ENCODE measurements around the gene OSM.

- TF ChIP-seq CTCF (tag by site-specific recombination; IDR thresholded peaks at IDR 0.05), result no peak
- TF ChIP-seq ZNF433 (tag by site-specific recombination; IDR thresholded peaks at IDR 0.05; ENCODE audit: low read depth), result no peak
- TF ChIP-seq ZNF23 (tag by site-specific recombination; IDR thresholded peaks at IDR 0.05; ENCODE audit: borderline replicate concordance), result no peak
- no peak for TF ChIP-seq BCL11A (tag by site-specific recombination; IDR thresholded peaks at IDR 0.05; ENCODE audit: low read depth)
- no peak for TF ChIP-seq ZBTB7A (tag by site-specific recombination; IDR thresholded peaks at IDR 0.05; ENCODE audit: low read depth)
These were observed 38.9 kb upstream of the OSM start for GRCh38 chr22:30305519-30305905.
